NCI-H82 (cell line): ENCODE measurements around the gene CDK14.

Source experiments
- DNase-seq: peaks from one replicate; lab custom pipeline; 2025; lab: John Stamatoyannopoulos, UW

Gene CDK14

GRCh38 chr7:91055219-91055618 lies 459.1 kb downstream of the CDK14 start:
- DNase-seq: no peak

- no peak for DNase-seq
Measured at GRCh38 chr7:91062713-91063112, 466.6 kb downstream of the CDK14 start.

GRCh38 chr7:91064052-91064451 lies 467.9 kb downstream of the CDK14 start:
- no peak for DNase-seq

- no peak for DNase-seq
Measured at GRCh38 chr7:91064938-91065337, 468.8 kb downstream of the CDK14 start.

- no peak for DNase-seq
Measured at GRCh38 chr7:91066627-91067026, 470.5 kb downstream of the CDK14 start.

DNA sequence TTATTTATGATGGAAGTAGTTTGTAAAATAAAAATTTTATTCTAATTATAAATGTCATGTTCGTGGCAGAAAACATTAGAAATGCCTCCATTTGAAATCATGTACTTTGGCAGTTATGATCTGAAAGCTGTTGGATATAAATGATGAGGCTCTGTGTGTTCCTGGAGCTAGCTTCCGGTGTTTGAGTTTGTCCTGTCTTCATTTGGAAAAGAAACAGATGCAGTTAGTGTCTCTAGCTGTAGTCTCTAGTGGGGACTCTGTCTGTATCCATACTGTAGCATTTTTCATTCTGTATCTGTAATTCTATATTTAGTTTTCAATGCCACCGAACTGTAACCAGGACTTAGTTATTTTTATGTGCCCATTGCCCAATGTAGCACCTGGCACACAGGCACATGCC lies 471.1 kb downstream of the CDK14 start:
- DNase-seq: no peak

DNA sequence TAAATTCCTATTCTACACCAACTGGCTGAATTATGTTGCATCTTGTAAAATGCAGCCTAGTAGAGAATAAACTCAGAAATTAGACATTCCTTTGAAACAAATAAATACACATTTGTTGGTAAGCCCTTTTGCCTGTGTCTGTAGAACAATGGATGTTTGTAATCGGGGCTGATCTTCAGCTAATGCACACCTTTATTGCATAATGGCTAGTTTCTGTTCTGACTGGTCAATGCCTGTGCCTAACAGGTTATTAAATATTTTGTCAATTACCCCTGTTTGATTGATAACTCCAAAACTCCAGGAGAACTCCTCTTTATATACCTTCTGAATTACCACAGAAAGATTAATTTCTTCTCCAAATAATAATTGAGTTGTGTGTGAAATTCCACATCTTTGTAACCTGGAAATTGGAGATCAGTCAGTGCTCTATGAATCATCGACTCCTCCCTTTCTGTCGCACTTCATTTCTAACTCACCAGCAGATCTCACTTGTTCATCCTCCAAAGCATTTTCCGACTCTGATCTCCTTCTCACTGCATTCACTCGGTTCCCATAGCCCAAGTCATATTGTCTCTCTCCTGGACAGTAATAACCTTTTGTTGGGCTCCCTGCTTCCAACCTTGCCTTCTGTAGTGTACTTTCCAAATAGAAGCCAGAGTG lies 472.1 kb downstream of the CDK14 start:
- no peak for DNase-seq

- DNase-seq: no peak
Measured at GRCh38 chr7:91069146-91069545, 473.0 kb downstream of the CDK14 start.

DNA sequence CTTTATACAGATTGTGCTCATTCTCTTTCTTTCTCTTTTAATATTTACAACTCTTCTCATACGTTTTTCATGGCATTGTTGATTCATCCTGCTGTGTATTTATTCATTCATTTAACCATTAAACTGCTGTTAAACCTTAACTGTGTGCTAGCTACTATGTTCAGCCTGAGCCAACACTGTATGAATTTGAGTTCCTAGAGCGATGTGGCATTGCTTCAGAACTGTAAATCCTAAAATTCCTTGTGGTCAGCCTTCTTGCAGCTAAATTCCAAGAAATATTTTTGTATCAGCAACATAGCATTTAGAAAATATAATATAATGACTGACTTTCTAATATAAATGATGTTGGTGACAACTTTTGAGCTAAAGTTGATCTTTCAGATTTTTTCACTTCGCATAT lies 483.4 kb downstream of the CDK14 start:
- no peak for DNase-seq

- no peak for DNase-seq
Measured at GRCh38 chr7:91080351-91080750, 484.2 kb downstream of the CDK14 start.

- DNase-seq: no peak
Measured at GRCh38 chr7:91082038-91082437, 485.9 kb downstream of the CDK14 start.

GRCh38 chr7:91082852-91083495 lies 486.9 kb downstream of the CDK14 start:
- DNase-seq: peak; percentile 34

- no peak for DNase-seq
Measured at GRCh38 chr7:91083855-91084644, 487.9 kb downstream of the CDK14 start.

- DNase-seq: no peak
Measured at GRCh38 chr7:91085175-91085574, 489.1 kb downstream of the CDK14 start.

DNA sequence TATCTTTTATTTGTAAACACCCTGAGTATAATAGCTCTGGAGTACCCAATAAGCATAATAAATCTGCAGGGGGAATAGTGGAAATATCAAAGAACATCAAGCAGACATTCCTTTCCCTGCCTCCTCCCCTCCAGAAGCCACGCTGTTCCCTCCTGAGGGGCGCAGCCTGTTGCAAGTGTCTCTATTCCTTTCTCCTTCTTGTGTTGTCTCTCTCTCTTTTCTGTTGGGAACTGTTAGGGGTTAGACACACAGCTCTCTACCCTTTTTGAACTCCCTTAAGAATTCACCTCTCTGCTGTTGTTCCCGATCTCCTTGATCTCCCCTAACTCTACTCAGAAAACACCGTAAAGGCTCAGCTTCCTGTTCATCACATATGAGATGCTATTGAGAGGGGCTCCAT lies 490.1 kb downstream of the CDK14 start:
- no peak for DNase-seq

DNA sequence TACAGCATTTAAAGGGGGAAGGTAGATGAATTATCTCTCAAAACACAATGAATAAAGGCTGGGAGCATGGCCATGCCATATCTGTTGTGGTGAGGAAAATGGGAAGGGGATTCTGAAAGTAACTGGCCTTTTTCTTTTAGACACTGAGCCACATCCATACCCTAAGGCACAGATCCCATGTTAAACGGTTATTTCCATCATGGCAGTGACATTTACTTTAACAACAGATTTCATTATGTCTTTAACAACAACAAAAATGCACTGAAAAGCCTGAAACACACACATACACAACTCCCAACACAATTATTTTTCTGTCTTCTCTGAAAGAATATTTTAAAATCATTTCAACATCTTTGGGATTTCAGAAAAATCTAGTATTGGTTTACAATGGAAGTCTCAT lies 492.0 kb downstream of the CDK14 start:
- DNase-seq: no peak

GRCh38 chr7:91088691-91089090 lies 492.6 kb downstream of the CDK14 start:
- no peak for DNase-seq

DNA sequence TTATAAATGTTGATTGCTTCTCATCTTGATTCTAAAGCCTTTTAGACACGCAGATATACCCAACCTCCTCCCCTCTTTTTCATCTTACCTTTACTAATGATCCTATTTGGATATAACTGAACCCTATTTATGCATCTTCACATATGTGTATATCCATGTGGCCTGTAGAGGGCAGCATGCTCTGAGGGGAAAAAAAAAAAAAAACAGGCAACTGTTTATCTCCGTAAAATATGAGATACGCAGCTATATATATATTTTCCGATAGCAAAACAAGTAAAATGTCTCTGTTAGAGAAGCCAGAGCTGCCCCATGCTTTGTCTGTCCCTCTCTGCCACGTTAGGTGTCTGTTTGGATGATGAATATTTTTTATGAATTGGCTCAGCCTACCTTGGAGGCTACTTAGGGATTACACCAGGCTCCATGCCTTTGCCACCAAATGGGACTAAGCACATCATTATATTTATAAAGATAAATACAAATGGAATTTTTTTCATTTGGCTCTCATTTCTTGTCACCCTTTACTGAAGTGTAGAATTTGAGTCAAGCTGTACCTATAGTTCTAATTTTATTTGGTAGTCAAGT lies 493.4 kb downstream of the CDK14 start:
- DNase-seq: peak; percentile 72

DNA sequence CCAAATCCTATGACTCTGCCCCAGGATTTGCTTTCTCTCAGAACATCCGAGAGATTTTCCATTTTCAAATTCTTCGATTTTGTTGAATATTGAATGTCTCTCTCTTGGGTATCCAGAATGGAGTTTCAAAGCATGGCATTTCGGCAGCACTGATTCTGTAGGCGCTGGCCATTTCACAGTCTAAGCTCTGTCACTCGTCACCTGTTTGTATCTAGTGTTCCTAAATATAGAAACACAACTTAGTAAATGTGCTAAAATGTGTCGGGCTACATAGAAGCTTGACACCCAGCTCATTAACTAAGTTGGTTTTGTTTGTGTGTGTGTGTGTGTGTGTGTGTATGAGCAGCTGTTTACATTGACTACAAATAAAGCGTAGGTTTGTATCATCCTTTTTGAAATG lies 494.6 kb downstream of the CDK14 start:
- no peak for DNase-seq

- DNase-seq: no peak
Measured at GRCh38 chr7:91091631-91092030, 495.5 kb downstream of the CDK14 start.

GRCh38 chr7:91093181-91093580 lies 497.1 kb downstream of the CDK14 start:
- DNase-seq: no peak

DNA sequence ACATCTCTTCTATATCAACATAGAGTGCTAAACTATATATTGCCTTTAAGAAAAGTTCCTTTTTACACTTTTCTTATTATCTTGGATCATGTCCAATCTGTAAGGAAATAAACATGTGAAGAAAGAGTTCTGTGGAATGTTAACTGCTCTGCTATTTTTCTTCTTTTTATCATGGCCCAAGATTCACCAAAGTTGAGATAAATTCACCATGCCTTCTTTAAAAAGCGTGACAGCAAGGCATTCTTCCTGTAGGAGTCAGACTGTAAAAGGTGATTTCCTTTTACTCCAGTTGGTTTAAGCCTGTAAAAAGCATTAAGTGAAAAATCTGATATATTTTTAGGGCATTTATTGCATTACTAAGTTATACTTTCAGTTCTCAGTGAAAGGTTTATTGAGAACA lies 502.4 kb downstream of the CDK14 start:
- no peak for DNase-seq

- no peak for DNase-seq
Measured at GRCh38 chr7:91103363-91103762, 507.2 kb downstream of the CDK14 start.
